Testis (tissue), 2 donors: Measurements from ENCODE around the gene CTNNA2.

Experiments used
- CTCF ChIP-seq, 3 experiments: fragments of 450-650 bp in 2 of 3; fragments of 200-600 bp in 1 of 3; sonication (generic) in 1 of 3; IDR thresholded peaks; one replicate each; pipeline ENCODE4 v1.5.1; 2016 to 2019; ENCODE audit warnings: antibody characterized with exemption in 3 of 3, mild to moderate bottlenecking in 2 of 3, moderate library complexity in 1 of 3
- POLR2A ChIP-seq: fragments of 450-650 bp; IDR thresholded peaks from one replicate; pipeline ENCODE4 v1.6.1; 2017; ENCODE audit warnings: antibody characterized with exemption, mild to moderate bottlenecking, moderate library complexity

DNA sequence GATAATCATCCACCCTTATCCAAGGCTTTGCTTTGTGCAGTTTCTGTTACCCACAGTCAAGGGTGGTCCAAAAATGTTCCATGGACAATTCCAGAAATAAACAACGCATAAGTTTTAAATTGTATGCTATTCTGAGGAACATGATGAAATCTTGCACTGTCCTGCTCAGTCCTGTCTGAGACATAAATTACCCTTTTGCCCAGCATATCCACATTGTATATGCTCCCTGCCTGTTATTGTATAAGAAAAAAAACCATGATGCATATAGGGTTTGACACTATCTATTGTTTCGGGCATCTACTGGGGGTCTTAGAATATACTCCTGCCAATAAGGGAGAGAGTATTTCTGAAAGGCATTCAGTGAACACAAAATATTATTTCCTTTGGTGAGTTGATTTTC, 767.7 kb downstream of the CTNNA2 start:
- TF ChIP-seq CTCF (IDR thresholded peaks at IDR 0.05) (no peak), POLR2A (no peak)
